ENCODE data around the gene ARAP1. TPM values are rescaled to one million over a fixed set of nuclear protein-coding genes. Genes with fewer than 3 reads are reported as not detected.
"Not testable (repeated sequence)": the region's sequence is repeated elsewhere in the genome, so short reads cannot be mapped to it uniquely, and the experiment has no call there.

ARAP1 gene
- total RNA-seq, 2 experiments from 2014 or later = 77.7 to 91.5 TPM

- no peak for ATAC-seq
- TF ChIP-seq CTCF (IDR thresholded peaks at IDR 0.05) = no peak
- ChIA-PET CTCF (interaction anchor here (0.8 to 4.0 kb wide), 17 partner anchors 10 to 386 kb away, joined by 3 to 99 read pairs (median 6); partner anchors contain the start of gene ATG16L2), POLR2A (interaction anchor here (1.2 to 3.7 kb wide), 9 partner anchors 12 to 71 kb away, joined by 3 to 23 read pairs (median 5); partner anchors contain the start of gene ATG16L2)
- H3K27ac Mint-ChIP-seq = peak overlapping the region; percentile 100
- no peak for DNase-seq
- intact Hi-C loops (cut with micrococcal nuclease) = loop anchor here (1.0 kb wide), 1 partner anchor 68 kb away; no protein-coding TSS in a partner anchor
- no peaks in the 10 kb centered on the region for H3K27me3 Mint-ChIP-seq
- peaks cover 21% of the 10 kb centered on the region for H3K4me1 Mint-ChIP-seq (ENCODE audit: low read depth)
- H3K4me3 Mint-ChIP-seq = peak overlapping the region; percentile 97
- H3K36me3 Mint-ChIP-seq (ENCODE audit: low read depth) = no peaks in the 10 kb centered on the region
- no peaks in the 10 kb centered on the region for H3K9me3 Mint-ChIP-seq
These were observed 40.8 kb upstream of the ARAP1 start for GRCh38 chr11:72793076-72793424.

- no peak overlapping the region for H3K4me3 Mint-ChIP-seq
- CTCF ChIA-PET = interaction anchor here (0.8 to 4.0 kb wide), 17 partner anchors 9 to 386 kb away, joined by 3 to 99 read pairs (median 6); partner anchors contain the start of gene ATG16L2
- H3K36me3 Mint-ChIP-seq (ENCODE audit: low read depth) = no peaks in the 10 kb centered on the region
- peaks cover 26% of the 10 kb centered on the region for H3K4me1 Mint-ChIP-seq (ENCODE audit: low read depth)
- POLR2A ChIA-PET = interaction anchor here (0.5 to 3.7 kb wide), 11 partner anchors 10 to 328 kb away, joined by 3 to 23 read pairs (median 5); partner anchors contain the start of gene ATG16L2
- no peaks in the 10 kb centered on the region for H3K9me3 Mint-ChIP-seq
- peak overlapping the region; percentile 100 for H3K27ac Mint-ChIP-seq
- TF ChIP-seq CTCF (IDR thresholded peaks at IDR 0.05) = no peak
- no peak for ATAC-seq
- intact Hi-C loops (cut with micrococcal nuclease) = loop anchor here (1.0 kb wide), 1 partner anchor 67 kb away; no protein-coding TSS in a partner anchor
- DNase-seq = no peak
- no peaks in the 10 kb centered on the region for H3K27me3 Mint-ChIP-seq
These were observed 40.3 kb upstream of the ARAP1 start for GRCh38 chr11:72792437-72793021.

GRCh38 chr11:72791228-72791627, 39.0 kb upstream of the ARAP1 start:
- intact Hi-C loops (cut with micrococcal nuclease); H3K36me3 Mint-ChIP-seq (ENCODE audit: low read depth); CTCF ChIA-PET; H3K4me3 Mint-ChIP-seq; DNase-seq; H3K27me3 Mint-ChIP-seq; H3K27ac Mint-ChIP-seq; H3K9me3 Mint-ChIP-seq; ATAC-seq: not testable (repeated sequence)
- H3K4me1 Mint-ChIP-seq (ENCODE audit: low read depth) = peaks cover 35% of the 10 kb centered on the region
- POLR2A ChIA-PET = interaction anchor here (1.6 kb wide), 1 partner anchor 8 kb away, joined by 7 read pairs; no protein-coding TSS in a partner anchor

GRCh38 chr11:72789493-72790131, 37.4 kb upstream of the ARAP1 start:
- H3K36me3 Mint-ChIP-seq (ENCODE audit: low read depth) = no peaks in the 10 kb centered on the region
- H3K27ac Mint-ChIP-seq = no peak overlapping the region
- H3K4me3 Mint-ChIP-seq = no peak overlapping the region
- DNase-seq (no peak), ATAC-seq (no peak)
- intact Hi-C loops (cut with micrococcal nuclease) = no loop called here
- H3K4me1 Mint-ChIP-seq (ENCODE audit: low read depth) = peaks cover 33% of the 10 kb centered on the region
- POLR2A ChIA-PET = no interaction called here
- no peaks in the 10 kb centered on the region for H3K27me3 Mint-ChIP-seq
- no peaks in the 10 kb centered on the region for H3K9me3 Mint-ChIP-seq
- TF ChIP-seq CTCF (IDR thresholded peaks at IDR 0.05) = no peak
- CTCF ChIA-PET = interaction anchor here (1.0 to 1.7 kb wide), 3 partner anchors 9 to 64 kb away, joined by 3 to 6 read pairs (median 4); no protein-coding TSS in a partner anchor

- DNase-seq = no peak
- POLR2A ChIA-PET = interaction anchor here (1.1 kb wide), 1 partner anchor 49 kb away, joined by 3 read pairs; no protein-coding TSS in a partner anchor
- H3K27ac Mint-ChIP-seq = no peak overlapping the region
These were observed 36.0 kb upstream of the ARAP1 start for GRCh38 chr11:72788241-72788640.

More at GRCh38 chr11:72788241-72788640, 36.0 kb upstream of the ARAP1 start:
- CTCF ChIA-PET = interaction anchor here (1.2 to 2.2 kb wide), 4 partner anchors 9 to 317 kb away, joined by 3 to 5 read pairs (median 4); no protein-coding TSS in a partner anchor
- no peak for ATAC-seq
- H3K36me3 Mint-ChIP-seq (ENCODE audit: low read depth) = no peaks in the 10 kb centered on the region
- no peak for TF ChIP-seq CTCF (IDR thresholded peaks at IDR 0.05)
- no peaks in the 10 kb centered on the region for H3K9me3 Mint-ChIP-seq
- H3K4me1 Mint-ChIP-seq (ENCODE audit: low read depth) = peaks cover 27% of the 10 kb centered on the region
- no peak overlapping the region for H3K4me3 Mint-ChIP-seq
- H3K27me3 Mint-ChIP-seq = no peaks in the 10 kb centered on the region
- intact Hi-C loops (cut with micrococcal nuclease) = no loop called here

All from activated CD8-positive, alpha-beta T cell treated with anti-CD3 and anti-CD28 coated beads for 36 hours (primary cell).